KMS-11 (cell line): ENCODE data around the gene MYH6.
"Not testable (repeated sequence)": the region's sequence is repeated elsewhere in the genome, so short reads cannot be mapped to it uniquely, and the experiment has no call there.

Experiments used
- H2AFZ ChIP-seq: fragments of 200-600 bp; sonication (generic); 2 replicates; pipeline ENCODE4 v1.6.1; 2016; ENCODE audit warnings: antibody characterized with exemption, mixed run types, low read depth
- H3K27ac ChIP-seq: fragments of 200-600 bp; sonication (generic); 2 replicates; pipeline ENCODE4 v1.6.1; 2016; ENCODE audit warnings: mild to moderate bottlenecking, mixed run types
- H3K27me3 ChIP-seq: fragments of 200-600 bp; sonication (generic); 2 replicates; pipeline ENCODE4 v1.6.1; 2017; ENCODE audit warnings: mild to moderate bottlenecking, low read depth, mixed run types, moderate library complexity; ENCODE audit not compliant: insufficient read depth
- H3K36me3 ChIP-seq: fragments of 200-600 bp; sonication (generic); 2 replicates; pipeline ENCODE4 v1.6.1; 2017; ENCODE audit warnings: mild to moderate bottlenecking, mixed run types; ENCODE audit not compliant: insufficient read depth
- H3K4me1 ChIP-seq: fragments of 200-600 bp; sonication (generic); 2 replicates; pipeline ENCODE4 v1.6.1; 2016; ENCODE audit warnings: mild to moderate bottlenecking, low read depth, mixed run types; ENCODE audit not compliant: poor library complexity, severe bottlenecking
- H3K4me2 ChIP-seq: fragments of 200-600 bp; sonication (generic); 2 replicates; pipeline ENCODE4 v1.7.0; 2016; ENCODE audit warnings: mild to moderate bottlenecking, mixed run types
- H3K4me3 ChIP-seq: fragments of 200-600 bp; sonication (generic); IDR thresholded peaks from 2 replicates; pipeline ENCODE4 v1.6.1; 2017; ENCODE audit warnings: low read depth, low read length, mixed read lengths; ENCODE audit not compliant: insufficient read depth
- H3K79me2 ChIP-seq: fragments of 200-600 bp; sonication (generic); 2 replicates; pipeline ENCODE4 v1.6.1; 2016; ENCODE audit warnings: low read depth, mixed run types; ENCODE audit not compliant: insufficient read depth
- H3K9ac ChIP-seq: fragments of 200-600 bp; sonication (generic); 2 replicates; pipeline ENCODE4 v1.6.1; 2016; ENCODE audit warnings: mild to moderate bottlenecking, mixed run types
- H4K20me1 ChIP-seq: fragments of 200-600 bp; sonication (generic); 2 replicates; pipeline ENCODE4 v1.6.1; 2016; ENCODE audit warnings: mild to moderate bottlenecking, mixed run types; ENCODE audit not compliant: insufficient read depth
- TF ChIP-seq, protein P1 (sequence below): fragments of 200-600 bp; sonication (generic); conservative IDR thresholded peaks from 2 replicates; pipeline ENCODE4 v1.6.1; 2017; ENCODE audit warnings: low read depth, mild to moderate bottlenecking, antibody characterized with exemption, low read length, moderate library complexity, mixed read lengths

MYH6 gene

DNA sequence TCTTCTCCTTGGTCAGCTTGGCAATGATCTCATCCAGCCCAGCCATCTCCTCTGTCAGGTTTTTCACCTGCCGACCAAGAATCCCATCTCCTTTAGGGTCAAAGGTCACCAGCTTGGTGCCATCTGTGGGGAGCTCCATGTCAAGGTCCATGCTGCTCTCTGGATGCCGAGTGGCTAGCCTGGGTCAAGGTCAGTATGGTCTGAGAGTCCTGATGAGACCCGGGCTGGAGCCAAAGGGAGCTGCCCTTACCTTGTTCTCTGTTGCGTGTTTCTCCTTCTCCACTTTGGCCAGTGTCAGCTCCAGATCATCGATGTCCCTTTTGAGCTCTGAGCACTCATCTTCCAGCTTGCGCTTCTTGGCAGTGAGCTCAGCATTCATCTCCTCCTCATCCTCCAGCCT, 15.6 kb upstream of the MYH6 start:
- Histone ChIP-seq H4K20me1 (no peaks in the 10 kb centered on the region), H3K27ac (no peak overlapping the region), H3K79me2 (no peaks in the 10 kb centered on the region), H3K36me3 (no peaks in the 10 kb centered on the region), H3K4me2 (no peak overlapping the region), H3K27me3 (no peaks in the 10 kb centered on the region), H2AFZ (no peak overlapping the region), H3K9ac (no peak overlapping the region), H3K4me1 (peaks cover 4% of the 10 kb centered on the region), H3K4me3 (no peak overlapping the region)
- TF ChIP-seq, protein P1, sequence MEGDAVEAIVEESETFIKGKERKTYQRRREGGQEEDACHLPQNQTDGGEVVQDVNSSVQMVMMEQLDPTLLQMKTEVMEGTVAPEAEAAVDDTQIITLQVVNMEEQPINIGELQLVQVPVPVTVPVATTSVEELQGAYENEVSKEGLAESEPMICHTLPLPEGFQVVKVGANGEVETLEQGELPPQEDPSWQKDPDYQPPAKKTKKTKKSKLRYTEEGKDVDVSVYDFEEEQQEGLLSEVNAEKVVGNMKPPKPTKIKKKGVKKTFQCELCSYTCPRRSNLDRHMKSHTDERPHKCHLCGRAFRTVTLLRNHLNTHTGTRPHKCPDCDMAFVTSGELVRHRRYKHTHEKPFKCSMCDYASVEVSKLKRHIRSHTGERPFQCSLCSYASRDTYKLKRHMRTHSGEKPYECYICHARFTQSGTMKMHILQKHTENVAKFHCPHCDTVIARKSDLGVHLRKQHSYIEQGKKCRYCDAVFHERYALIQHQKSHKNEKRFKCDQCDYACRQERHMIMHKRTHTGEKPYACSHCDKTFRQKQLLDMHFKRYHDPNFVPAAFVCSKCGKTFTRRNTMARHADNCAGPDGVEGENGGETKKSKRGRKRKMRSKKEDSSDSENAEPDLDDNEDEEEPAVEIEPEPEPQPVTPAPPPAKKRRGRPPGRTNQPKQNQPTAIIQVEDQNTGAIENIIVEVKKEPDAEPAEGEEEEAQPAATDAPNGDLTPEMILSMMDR = no peak

DNA sequence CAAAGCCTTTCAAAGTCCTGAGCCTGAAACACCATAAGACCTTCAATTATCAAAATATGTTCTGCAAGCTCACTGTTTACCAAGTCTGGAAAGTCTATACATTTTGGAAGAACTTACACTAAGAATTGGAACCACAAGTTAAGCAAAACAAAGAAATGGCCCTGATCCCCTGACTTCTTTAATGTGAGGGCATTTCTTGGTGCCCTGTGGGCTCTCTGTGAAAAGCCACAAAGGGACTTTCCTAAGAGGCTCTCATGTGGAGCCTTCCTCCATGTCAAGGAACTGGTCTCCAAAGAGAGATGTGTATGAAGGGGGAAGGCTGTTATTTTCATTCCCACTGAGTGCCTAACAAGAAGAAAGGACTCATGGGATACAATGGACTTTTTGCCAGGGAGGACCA, 13.5 kb upstream of the MYH6 start:
- TF ChIP-seq, protein P1 = no peak
- H3K79me2 ChIP-seq = no peaks in the 10 kb centered on the region
- H3K4me1 ChIP-seq = peaks cover 4% of the 10 kb centered on the region
- no peaks in the 10 kb centered on the region; the same call in 1 of the 2 replicates for H3K27me3 ChIP-seq
- H2AFZ ChIP-seq = no peak overlapping the region
- H4K20me1 ChIP-seq = no peaks in the 10 kb centered on the region
- H3K4me2 ChIP-seq = no peak overlapping the region
- no peak overlapping the region for H3K4me3 ChIP-seq
- no peaks in the 10 kb centered on the region for H3K36me3 ChIP-seq
- no peak overlapping the region for H3K27ac ChIP-seq
- no peak overlapping the region for H3K9ac ChIP-seq

DNA sequence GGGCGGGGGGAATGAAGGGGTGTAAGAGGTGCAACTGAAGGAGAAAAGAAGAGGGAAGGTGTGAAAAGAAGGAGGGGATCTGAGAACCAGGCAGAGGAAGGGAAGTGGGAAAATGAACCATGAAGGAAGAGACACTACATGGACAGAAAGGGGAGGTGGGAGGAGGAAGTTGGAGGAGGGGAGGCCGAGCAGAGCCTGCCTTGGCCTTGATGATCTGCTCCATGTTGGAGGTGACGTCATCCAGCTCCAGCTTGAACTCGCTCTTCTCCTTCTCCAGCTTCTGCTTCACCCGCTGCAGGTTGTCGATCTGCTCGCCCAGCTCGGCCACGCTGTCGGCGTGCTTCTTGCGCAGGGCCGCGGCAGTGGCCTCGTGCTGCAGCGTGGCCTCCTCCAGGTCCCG, 11.6 kb upstream of the MYH6 start:
- not testable (repeated sequence) for H3K27me3 ChIP-seq, H2AFZ ChIP-seq

DNA sequence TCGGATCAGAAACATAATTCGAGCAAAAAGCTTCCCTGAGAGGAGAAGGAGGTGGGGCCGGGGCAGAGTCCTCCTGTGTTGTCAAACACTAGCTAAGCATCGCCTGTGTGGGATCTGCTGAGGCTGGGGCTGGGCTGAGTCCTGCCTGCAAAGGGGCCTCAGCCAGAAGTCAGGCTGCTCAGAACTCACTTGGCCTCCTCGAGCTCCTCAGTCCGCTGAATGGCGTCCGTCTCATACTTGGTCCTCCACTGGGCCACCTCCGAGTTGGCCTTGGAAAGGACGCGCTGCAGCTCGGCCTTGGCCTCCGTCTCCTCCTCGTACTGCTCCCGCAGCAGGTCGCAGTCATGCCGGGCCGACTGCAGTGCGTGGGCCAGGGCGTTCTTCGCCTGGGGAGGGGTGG, 9.9 kb upstream of the MYH6 start:
- H3K4me2 ChIP-seq = no peak overlapping the region
- no peaks in the 10 kb centered on the region; the same call in 1 of the 2 replicates for H3K27me3 ChIP-seq
- peaks cover 4% of the 10 kb centered on the region for H3K4me1 ChIP-seq
- H3K27ac ChIP-seq = no peak overlapping the region
- no peak overlapping the region for H3K4me3 ChIP-seq
- no peaks in the 10 kb centered on the region for H4K20me1 ChIP-seq
- H2AFZ ChIP-seq = no peak overlapping the region
- no peak overlapping the region for H3K9ac ChIP-seq
- no peaks in the 10 kb centered on the region for H3K36me3 ChIP-seq
- no peaks in the 10 kb centered on the region for H3K79me2 ChIP-seq
- TF ChIP-seq, protein P1 = no peak

More for the DNA sequence above, 11.6 kb upstream of the MYH6 start:
- not testable (repeated sequence) for H3K36me3 ChIP-seq, H3K79me2 ChIP-seq, H3K27ac ChIP-seq, H3K4me3 ChIP-seq, H3K9ac ChIP-seq, H3K4me2 ChIP-seq, H4K20me1 ChIP-seq, H3K4me1 ChIP-seq

DNA sequence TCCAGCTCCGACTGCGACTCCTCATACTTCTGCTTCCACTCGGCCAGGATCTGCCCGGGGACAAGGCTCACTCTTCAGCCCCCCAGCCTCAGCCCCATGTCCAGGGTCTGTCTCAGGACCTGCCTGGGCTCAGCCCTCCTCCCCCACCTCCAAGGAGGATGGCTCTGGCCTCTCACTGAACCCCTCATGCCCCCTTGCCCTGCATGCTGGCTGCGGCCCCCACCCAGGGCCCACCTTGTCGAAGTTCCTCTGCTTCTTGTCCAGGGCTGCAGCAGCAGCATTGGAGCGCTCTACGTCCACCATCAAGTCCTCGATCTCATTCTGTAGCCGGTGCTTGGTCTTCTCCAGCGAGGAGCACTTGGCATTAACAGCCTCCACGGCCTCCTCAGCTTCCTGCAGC, 9.2 kb upstream of the MYH6 start:
- H3K4me2 ChIP-seq = not testable (repeated sequence)

More for the DNA sequence above, 9.2 kb upstream of the MYH6 start:
- not testable (repeated sequence) for H4K20me1 ChIP-seq, H2AFZ ChIP-seq, H3K4me1 ChIP-seq, H3K36me3 ChIP-seq, H3K9ac ChIP-seq, H3K4me3 ChIP-seq, H3K79me2 ChIP-seq, H3K27me3 ChIP-seq, H3K27ac ChIP-seq
